ENCODE results near the gene SLC9A3.

SLC9A3 gene

DNA sequence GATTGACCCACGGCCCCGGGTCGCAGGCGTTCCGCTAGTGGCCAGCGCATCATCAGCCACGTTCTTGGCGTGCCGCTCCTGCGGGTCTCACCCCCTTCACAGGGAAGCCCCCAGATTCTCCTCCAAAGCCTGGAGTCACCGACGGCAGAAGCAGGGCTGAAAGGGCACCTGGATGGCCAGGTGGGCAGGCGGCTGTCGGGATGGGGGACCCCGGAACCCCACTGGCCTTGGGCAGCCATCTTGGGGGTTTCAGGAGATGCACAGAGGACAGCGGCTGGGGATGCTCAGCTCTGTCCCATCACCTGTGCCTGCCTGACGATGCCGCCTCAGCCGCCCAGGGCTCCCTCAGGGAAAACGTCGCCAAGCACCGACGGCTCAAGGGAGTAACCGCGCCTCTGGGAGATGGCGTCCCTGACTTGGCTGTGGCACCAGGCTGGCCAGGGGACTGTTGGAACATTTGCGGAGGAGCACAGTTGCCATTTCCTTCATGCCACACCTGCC, 14.1 kb upstream of the SLC9A3 start:
- no peak for DNase-seq

DNA sequence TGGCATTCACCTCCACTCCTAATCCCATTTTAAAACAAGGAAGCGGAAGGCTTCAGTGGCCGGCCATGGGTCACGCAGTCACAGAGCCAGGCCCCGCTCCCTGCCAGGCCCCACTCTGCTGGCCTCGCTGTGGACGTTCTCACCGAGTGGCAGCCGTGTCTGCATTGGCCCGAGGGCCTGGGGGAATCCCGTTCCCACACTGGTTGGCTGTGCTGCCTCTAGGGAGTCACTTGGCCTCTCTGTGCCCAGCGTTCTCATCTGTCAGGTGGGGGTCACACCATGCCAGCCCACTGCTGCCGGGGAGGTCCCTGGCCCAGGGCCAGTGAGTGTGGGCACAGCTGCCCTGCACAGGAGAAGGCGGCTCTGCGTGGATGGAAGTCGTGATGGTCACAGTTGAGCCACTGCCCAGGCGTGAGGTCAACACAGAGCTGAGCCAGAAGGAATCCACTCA, 13.4 kb upstream of the SLC9A3 start:
- no peak for DNase-seq

DNA sequence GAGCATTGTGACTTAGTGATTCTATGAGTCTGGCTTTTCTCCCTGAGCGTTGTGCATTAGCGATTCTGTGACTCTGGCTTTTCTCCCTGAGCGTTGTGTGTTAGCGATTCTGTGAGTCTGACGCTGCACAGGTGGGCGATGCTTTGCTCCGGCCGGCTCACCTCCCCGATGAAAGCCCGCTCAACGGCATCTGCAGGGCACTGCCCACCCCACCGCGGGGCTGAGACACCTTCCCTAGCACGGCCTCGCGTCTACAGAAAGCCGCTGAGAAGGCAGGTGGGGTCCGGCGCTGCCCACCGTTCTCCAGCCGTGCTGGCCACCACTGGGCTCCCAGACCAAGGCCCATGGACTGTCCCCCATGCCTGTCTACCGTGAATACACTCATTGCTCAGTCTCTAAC, 12.8 kb upstream of the SLC9A3 start:
- DNase-seq, result no peak

DNA sequence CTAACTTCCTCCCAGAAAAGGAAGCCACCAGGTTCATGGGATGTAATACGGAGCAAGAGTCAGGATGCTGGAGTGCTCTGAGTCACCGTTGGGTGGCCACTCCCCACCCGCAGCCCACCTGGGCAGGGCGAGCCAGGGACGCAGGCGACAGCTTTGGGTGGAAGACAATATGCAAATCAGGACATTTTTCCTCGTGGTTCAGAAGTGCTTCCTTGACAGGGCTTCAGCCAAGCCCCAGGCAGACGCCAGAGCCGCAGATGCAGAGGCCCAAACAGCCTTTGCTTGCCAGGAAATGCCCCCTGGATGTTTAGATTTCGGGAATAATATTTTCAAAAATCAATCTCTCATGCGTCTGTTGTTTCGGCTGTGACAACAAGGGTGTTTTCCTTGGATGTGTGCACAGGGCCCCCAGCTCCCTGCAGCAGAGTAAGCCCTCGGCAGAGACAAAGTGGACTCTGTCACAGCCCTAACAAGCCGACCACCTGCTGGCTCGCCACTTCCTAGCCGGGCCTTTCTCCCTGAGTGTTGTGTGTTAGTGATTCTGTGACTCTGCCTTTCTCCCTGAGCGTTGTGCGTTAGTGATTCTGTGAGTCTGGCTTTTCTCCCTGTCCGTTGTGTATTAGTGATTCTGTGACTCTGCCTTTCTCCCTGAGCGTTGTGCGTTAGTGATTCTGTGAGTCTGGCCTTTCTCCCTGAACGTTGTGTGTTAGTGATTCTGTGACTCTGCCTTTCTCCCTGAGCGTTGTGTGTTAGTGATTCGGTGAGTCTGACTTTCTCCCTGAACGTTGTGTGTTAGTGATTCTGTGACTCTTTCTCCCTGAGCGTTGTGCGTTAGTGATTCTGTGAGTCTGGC, 11.8 kb upstream of the SLC9A3 start:
- peak; percentile 49 for DNase-seq

DNA sequence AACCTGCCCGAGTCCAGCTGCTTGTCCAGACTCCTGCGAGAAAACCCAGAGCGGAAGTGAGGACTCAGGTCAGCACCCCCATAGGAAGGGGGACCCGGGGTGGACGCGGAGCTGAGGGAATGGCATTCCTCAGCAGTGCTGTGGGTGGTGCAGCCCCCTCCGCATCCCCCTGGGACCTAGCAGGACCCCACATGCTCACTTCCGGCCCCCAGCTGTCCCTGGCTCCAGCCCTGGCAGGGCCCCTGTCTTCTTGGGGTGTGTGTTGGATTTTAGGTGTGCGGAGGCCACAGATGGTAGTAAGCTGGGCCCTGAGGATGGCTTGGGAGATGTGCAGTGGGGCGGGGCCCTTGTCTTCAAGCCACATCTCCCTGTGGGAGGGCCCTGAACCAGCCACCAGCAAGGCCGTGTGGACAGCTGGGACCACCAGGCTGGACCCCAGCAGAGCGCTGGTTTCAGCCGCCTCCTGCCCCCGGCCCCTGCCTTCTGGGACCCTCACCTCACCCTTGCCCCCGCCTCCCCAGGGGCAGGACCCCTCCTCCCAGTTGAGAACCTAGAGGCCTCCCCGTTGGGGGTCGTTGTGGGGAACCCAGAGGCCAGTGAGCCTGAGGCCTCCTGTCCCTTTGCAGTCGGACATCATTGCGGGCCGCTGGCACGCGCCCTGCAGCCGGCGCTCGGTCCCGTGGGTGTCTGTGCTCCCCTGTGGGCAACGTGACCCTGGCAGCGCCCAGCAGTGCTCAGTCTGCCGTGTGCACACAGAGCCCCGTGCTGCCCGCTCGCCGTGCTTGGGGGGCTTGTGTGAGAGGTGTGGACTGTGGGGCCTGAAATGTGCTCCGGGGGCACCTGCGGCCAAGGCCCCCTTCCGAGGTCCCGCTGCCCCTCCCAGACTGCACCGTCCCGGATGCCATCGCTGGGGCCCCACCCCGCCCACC, 10.8 kb upstream of the SLC9A3 start:
- DNase-seq, result no peak

DNA sequence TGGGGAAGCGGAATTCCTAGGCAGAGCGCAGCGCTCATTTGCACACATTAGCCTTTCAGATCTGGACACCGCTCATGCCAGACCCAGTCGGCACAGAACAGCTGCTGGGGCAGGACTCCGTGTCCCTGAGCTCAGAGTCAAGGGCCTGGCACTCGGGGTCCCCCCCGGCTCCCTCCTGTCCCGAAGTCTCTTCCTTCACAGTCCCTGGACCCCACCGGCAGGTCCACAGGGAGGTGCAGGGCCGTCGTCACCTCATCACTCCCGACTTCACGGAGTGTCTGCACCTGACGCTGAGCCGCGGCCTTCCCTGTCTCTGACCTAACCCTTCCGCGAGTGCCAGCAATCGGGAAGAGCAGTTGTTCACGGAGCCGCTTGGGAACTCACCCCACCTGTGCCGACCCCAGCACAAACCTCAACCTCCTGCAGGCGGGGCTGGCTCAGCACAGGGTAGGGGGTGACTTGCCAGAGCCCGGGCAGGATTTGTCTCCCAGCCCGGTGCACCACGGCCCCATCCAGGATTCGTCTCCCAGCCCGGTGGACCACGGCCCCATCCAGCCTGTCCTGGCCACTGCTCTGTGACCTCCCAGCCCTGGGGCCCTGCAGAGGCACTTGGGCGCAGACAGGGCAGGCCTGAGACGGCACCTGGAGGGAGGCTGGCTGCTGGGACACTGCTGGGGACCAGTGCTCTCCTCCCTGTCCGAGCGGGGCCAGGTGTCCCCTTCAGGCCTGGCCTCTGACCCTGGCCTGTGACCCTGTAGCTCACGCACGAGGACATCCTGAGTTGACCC, 9.9 kb upstream of the SLC9A3 start:
- DNase-seq, result no peak

GRCh38 chr5:533243-533954, 9.2 kb upstream of the SLC9A3 start:
- DNase-seq, result no peak

DNA sequence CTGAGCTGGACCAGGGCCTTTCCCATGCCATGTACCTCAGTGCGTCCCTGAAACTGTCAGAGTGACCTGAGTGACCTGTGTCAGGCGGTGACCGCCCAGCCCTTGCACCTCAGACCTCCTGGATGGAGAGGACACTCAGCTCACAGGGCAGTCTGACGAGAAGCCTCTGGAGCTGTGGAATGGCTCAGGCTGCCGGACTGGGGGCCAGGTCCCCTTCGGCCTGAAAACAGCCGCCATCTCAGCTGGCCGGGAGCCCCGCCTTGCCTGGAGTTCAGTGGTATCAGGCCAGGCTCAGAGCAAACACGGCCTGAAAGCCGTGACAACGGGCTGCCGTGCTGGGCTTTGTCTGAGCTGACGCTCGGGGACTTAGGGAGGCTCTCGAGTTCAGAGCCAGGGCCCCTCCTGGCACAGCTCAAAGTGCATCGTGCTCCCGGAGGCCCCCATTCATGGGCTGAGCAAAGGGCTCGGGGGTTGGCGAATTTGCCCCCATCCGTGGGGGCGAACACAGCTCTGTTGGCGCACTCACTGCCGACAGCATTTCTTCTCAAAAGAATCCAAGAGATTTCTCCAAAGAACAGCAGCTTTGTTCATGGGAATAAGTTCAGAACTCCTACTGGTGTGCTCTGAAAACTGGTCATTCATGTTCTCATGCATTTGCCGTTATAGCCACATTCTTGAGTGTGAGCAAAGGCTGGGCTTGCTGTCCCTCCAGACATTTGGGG, 8.4 kb upstream of the SLC9A3 start:
- DNase-seq, result no peak

DNA sequence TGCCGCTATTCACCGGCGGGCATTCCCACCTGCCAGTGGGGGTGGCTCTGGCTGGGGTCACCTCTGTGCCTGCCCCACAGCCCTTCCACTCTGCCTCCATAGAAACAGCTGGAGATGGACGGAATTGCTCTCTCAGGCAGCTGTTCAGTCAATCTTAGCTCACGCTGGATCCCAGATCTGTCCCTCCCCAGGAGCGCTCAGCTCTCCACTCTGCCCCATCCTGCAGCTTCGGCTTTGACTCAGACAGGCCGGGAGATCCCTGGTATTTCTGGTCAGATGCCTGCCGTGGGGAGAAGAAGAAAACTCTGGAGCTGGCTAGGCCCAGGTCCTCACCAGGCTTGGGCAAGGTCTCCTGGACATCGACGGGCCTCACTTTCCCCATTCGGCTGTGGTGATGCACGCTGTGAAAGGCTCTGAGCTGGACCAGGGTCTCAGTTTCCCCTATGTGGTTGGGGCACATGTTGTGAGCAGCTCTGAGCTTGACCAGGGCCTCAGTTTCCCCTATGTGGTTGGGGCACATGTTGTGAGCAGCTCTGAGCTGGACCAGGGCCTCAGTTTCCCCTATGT, 7.6 kb upstream of the SLC9A3 start:
- DNase-seq, result no peak

DNA sequence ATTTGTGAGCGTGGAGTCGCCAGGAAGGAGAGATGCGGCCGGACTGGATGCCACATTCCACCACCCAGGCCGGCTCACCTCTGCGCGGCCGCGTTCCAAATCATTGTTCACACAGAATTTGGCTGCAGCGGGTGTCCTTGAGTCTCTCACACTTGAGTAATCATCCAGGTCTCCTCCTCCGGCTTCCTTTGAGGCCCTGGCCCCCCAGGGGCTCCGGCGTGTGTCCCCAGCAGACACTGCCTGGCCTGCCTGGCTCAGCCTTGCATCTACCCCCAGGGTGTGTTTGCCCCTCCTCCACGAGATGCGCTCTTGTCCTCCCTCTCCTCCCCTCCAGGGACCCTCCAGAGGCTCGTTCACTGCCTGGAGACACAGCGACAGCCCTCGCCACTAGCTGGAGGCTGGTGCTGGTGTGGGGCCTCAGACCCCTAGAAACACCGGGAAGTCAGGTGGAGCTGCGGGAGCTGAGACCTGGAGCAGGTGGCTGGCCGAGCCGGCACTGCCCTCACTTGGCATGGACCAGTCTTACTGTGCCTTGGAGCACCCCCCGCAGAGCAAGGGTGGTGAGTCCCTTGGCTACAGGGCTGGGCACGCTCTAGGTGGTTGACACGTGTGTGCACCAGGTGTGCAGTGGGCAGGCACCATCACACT, 7.0 kb upstream of the SLC9A3 start:
- no peak for DNase-seq

GRCh38 chr5:530001-530955, 6.0 kb upstream of the SLC9A3 start:
- no peak for DNase-seq

DNA sequence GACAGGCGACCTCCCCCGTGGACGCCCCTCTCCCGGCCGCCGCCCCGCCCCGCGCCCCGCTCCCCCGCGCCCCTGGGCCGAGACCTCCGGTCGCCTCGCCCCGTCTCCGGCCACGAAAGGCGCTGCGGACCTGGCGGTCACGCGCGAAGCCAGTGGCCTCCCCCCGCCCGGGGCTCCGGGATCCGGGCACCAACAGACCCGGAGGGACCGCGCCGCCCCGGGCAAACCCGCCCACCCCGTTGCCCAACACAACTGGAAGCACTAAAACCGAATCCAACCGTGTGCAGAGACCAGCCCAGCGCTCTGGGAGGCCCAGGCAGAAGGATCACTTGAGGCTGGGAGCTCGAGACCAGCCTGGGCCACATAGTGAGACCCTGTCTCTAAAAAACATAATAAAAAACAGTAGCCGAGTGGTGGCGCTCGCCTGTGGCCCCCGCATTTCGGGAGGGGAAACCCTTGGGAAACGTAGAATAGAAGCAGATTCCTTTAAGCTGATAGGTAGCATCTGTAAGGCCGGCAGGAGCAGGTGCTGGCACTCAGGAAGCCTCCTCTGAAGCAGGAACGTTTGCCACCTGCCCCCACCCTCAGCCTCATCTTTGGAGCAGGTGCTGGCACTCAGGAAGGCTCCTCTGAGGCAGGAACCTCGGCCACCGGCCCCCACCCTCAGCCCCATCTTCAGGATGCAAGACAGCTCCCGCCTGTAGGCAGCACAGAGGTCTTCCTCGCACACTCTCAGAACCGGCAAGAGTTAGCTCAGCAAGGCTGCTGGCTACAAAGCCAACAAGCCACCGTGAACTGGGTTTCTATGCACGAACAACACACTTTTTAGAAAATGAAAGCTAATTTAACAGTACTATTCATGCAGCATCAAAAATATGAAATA, 4.6 kb upstream of the SLC9A3 start:
- no peak for DNase-seq

DNA sequence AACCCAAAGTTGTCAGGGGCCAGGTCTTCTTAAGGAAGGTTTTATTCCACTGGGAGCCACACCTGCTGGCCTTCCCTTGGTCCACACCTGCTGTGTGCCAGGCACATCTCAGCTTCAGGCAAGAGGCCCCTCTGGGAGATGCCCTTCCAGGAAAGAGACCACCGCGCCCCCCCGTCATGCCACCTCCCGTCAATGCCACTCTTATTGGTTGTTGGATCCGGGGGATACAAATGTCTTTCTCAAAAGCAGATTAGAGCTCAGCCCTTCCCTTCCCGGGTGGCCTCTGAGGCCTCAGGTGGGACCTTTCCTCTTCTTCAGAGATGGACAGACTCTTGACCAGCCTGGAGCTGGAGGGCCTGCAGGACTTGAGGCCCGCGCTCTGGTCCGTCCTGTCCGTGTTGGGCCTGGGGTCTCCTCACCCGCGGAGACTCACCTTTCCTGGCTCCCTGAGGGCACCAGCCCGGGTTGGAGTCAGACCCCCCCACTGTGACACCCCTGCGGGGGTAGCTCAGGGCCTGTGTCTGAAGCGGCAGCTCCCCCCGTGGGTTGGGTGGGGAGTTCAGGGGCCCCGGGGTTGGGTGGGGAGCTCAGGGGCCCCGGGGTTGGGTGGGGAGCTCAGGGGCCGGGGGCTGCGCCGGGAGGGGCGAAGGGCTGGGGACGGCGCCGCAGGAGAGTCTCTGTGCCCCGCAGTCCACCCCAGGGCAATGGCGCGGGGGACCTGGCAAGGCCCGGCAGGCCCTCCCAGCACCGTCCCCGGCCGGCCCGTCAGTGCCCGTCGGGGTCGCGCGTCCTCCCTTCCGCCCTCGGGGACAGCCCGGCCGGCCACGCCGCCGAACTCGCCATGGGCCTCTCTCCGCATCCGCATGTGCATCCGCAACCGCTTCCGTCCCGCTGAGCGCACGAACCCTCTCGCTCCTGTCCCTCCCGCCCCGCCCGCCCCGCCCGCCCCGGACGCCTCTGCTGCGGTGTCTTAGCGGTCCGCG, 3.7 kb upstream of the SLC9A3 start:
- DNase-seq, result no peak

DNA sequence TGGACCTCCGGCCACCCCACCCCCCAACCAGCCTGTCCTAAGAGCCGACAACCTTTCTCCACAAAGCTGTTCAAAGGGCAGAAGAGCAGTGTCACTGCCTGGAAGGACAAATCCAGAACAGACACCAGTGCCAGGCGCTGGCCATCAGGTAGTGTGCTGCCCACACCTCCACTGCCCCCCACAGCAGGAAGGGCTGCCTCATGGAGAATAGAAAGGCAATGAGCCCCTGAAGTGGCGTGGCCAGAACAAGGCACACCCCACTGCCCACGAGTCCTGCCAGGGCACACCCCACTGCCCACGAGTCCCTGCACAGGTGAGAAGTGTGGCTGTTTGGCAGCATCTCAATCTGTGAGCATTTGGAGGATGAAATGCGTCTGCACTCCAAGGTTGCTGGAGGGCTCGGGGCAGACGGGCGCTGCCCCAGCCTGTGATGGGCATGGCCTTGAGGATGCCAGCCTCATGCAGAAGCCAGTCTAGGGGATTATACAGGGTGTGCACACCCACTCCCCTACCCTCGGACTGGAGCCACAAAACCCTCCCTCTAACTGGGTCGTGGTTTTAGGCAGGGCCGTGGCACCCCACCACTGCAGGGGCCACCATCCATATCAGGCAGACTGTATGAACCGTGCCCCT, 2.3 kb upstream of the SLC9A3 start:
- no peak for DNase-seq

DNA sequence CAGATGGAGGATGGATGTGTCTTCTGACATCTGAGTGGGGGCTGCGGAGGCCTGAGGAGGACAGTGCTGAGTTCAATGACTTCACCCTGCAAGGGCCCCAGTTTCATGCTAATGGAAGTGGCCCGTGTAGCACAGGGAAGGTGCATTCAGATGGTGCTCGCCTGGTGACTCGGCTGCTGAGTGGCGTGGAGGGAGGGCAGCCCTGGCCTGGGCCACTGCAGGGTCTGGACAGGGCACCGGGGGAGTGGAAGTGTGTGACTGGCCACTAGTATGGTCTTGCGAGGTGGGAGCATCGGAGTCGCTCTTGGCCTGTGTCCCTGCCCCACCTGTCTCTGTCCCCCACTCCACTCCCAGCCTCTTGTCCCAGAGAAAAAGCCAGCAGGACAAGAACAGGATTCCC, 1.7 kb upstream of the SLC9A3 start:
- no peak for DNase-seq

DNA sequence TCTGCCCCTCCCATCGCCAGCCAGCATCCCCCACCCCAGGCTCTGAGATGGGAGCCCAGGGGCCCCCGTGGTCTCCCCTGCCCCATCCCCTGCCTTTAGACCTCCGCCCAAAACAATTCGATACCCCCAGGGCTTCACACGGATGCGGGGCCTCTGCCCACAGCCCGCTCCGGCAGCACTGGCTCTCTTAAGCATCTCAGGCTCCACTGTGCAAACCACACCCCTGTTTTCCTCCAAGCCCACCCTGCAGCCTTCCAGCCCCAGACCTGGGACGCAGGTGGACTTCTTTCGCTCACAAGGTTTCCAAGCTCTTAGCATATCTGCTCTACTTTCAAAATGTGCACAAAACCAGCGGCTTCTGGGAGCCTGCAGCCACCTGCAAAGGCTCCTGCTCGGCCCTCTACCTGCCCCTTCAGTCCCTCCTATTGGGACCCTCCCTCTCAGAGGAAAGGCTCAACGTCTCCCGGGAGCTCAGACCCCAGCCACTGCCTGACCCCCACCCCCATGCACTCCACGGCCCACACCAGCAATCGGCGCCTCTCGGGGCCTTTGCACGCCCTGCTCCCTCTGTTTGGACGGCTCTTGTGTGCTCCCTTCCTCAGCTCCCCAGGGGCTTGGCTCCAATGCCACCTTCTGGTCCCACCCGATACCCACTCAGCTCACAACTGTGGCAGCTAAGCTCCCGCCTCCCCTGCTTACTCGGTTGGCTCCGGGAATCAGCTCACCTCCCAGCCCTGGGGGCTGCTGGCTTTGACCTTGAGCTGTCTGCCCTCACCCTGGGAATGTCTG, 918 bp upstream of the SLC9A3 start:
- DNase-seq, result no peak

Data from DMS153 (cell line).